ENCODE data around the gene IFNAR1.
A peak's percentile ranks its signal among the peaks of the same experiment; 100 is the strongest.
"Not testable (repeated sequence)": the region's sequence is repeated elsewhere in the genome, so short reads cannot be mapped to it uniquely, and the experiment has no call there.

The IFNAR1 gene

DNA sequence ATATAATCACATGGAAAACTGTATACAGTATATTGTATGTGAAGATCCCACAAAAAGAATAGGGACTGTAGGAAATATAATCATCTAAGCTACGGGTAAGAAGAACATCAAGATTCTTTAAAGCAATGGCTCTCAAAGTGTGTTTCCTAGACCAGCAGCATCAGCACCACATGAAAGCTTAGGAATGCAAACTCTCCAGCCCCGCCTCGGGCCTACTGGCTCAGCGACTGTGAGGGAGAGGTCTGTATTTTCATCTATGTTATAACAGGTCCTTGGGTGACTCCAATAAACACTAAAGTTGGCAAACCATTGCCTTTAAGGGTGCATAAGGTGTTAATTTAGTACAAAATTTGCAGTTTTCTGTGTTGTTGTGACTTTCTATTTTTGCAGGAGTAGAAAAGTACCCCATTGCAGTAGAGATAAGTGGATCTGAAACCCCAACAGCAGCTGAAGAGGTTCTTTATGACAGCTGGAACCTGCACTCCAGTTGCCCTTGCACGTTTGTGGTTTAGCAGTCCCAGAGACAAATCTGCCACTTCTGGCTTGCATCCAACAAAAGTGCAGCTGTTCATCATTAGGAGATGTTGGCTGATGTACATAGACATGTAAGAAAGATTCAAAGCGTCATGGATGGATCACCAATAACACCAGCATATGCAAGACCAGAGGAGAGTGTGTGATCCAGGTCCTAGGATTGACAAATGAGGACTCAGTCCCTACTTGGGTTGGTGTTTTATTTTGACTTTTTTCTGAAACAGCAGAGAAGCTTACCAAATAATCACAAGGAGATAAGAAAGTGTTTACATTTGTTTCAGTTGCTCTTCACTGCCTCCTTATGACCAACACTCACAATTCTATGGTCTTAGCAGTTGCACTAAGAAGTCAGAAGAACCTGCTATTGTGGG, 15.9 kb upstream of the IFNAR1 start:
- no peak for DNase-seq (ENCODE audit: low spot score)

DNA sequence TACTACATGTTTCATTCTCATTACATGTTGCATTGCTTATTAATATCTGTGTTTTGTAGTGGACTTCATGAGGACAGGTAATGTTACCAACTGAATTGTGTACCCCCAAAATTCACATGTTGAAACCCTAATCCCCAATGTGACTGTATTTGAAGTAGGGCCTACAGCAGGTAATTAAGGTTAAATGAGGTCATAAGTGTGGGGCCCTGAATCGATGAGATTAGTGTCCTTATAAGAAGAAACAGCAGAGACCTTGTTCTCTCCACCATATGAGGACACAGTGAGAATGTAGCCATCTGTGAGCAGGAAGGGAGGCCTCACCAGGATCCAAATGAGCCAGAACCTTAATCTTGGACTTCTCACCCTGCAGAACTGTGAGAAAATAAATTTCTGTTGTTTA, 15.0 kb upstream of the IFNAR1 start:
- DNase-seq (ENCODE audit: low spot score): no peak

DNA sequence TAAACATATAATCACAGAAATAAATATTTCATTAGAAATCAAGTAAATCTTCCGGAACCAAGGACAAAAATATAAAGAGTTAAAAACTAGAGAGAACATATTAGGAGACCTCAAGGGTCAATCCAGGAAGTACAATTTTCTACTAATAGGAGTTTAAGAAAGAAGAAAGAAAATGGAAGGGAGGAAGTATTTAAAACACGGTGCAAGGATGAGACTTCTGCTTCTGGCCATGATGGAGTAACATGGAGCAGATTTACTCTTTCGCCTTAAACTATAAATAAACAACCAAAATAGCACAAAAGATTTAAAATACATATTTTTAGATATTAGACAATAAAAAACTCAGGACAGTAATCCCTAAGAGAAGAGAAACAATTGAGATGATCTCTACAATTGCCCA, 12.6 kb upstream of the IFNAR1 start:
- DNase-seq (ENCODE audit: low spot score): no peak

DNA sequence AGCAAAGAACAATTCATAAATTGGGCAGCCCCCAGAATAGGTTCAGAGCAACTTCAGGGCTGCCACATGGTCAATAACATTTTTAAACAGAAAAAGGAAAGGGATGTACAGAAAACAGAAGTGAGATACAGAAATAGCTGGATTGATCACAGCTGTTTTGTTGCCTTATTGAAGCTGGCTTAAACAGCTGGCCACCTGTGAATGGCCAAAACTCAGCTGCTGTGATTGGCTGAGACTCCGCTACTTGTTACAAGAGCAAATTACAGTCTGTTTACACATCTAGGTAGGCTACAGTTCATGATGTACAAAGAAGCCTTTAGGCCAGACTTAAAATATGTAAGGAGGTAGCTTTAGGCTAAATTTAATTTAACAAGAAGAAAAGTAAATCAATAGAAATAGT, 11.6 kb upstream of the IFNAR1 start:
- no peak for DNase-seq (ENCODE audit: low spot score)

DNA sequence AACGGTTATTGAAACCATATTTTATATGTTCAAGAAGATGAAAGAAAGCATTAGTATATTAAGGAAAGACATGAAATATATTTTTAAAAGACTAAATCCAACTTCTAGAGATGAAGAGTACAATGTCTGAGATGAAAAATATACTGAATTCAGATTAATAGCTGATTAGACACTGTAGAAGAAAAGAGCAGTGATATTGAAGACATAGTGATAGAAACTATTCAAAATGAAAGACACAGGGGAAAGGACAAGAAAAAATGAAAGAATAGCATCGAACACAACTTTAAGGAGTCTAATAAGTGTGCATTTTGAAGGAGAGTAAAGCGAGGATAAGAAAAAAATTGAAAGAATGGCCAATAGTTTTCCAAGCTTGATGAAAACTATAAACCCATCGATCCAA, 11.2 kb upstream of the IFNAR1 start:
- DNase-seq (ENCODE audit: low spot score): no peak

DNA sequence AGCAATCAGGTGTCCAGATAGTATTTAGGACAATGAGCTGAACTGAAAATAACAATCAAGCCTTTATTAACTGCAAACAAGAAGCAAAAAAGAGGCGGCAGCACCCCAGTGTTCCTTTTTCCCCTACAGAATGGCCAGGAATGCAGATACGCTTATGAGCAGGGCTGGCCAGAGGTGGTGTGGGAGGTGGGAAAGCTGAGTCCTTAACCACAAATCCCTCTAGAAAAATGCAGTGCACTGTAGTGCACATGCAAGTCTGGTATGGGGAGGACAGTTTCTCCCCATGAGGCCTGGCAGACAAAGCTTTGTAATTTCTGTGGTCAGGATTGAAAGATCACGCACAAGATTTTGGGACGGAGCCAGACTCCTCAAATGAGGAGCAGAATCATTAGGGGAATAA, 10.7 kb upstream of the IFNAR1 start:
- DNase-seq (ENCODE audit: low spot score): no peak

DNA sequence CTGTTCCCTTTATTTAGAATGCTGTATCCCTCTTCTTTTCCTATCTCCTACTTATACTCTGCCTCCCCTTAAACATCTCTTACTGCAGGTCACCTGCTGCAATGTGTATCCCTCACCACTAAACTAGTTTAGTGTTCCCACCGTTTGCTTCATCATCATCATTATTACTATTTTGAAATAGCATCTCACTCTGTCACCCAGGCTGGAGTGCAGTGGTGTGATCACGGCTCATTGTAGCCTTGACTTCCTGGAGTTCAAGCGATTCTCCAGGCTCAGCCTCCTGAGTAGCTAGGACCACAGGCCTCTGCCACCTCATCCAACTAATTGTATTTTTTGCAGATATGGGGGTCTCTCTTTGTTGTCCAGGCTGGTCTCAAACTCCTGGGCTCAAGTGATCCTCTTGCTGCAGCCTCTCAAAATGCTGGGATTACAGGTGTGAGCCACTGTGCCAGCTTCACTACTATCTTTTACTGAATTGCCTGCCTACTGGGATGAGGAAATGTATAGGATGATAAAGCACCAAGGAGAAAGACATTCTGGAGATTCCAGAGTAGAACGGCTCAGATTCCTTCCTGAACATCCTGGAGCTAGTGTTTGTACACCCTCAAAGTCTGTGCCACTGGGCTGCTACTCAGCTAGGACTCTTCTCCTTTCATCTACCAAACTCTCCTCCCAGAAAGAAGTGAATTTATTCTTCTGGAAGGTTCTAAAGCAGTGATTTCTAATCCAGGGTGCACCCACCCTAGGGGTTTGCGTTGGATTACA, 8.6 kb upstream of the IFNAR1 start:
- DNase-seq (ENCODE audit: low spot score): no peak

DNA sequence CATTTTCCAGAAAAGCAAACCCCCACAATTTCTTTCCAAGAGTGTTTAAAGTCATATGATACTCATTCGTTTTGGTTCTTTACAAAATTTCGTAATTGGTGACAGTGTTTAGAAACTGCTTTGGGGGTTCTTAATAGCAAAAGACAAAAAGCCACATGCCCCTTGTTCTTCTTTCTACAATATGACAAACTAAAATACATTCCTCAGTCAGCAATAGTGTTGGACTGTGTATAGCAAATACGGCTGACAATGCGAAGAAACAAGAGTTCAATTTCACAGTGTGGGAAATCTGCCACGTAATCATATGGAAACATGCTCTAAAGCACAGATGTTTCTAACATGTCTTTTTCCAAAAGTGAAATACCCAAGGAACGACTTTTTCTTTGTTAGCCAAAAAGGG, 7.6 kb upstream of the IFNAR1 start:
- no peak for DNase-seq (ENCODE audit: low spot score)

DNA sequence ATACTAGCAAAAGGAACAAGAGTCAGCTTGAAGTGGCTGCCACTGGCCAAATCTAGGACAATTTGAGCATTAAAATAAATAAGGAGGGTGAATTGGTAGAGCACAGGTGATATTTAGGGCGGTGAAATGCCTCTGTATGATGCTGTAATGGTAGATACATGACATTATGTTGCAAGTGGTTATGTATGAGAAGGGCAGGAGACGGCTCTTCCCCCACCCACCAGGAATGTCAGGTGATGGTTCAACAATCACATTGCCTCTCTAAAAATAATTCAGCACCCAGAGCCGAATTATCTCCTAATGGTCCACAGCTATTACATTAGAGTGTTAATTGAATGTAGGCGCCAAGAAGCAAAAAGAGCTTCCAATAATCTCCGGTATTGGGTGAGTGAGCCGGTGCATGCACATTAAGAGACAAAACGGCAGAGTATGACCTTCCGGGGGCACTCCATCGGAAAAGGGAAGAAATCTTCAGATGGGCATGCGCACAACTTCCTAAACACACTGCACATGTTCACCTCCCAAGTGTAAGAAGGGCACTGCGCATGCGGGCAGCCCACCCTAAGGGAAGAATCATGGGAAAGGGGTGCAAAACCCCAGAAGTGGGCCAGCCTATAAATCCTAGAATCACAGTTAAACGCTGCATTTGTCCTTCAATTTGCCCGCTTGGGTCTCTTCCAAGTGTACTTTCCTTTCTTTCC, 6.8 kb upstream of the IFNAR1 start:
- no peak for DNase-seq (ENCODE audit: low spot score)

DNA sequence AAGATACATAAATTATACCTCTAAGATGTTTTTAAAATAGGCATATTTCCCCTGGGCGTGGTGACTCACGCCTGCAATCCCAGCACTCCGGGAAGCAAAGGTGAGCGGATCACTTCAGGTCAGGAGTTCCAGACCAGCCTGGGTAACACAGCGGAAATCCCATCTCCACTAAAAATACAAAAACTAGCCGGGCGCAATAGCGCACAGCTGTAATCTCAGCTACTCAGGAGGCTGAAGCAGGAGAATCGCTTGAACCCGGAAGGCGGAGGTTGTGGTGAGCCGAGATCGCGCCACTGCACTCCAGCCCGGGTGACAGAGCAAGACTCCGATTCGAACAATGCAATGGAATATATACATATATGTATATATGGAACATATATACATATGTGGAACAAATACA, 3.8 kb upstream of the IFNAR1 start:
- DNase-seq (ENCODE audit: low spot score): not testable (repeated sequence)

DNA sequence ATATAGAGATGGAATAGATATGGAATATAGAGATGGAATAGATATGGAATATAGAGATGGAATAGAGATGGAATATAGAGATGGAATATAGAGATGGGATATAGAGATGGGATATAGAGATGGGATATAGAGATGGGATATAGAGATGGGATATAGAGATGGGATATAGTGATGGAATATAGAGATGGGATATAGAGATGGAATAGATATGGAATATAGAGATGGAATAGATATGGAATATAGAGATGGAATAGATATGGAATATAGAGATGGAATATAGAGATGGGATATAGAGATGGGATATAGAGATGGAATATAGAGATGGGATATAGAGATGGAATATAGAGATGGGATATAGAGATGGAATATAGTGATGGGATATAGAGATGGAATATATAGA, 1.2 kb upstream of the IFNAR1 start:
- DNase-seq (ENCODE audit: low spot score): not testable (repeated sequence)

DNA sequence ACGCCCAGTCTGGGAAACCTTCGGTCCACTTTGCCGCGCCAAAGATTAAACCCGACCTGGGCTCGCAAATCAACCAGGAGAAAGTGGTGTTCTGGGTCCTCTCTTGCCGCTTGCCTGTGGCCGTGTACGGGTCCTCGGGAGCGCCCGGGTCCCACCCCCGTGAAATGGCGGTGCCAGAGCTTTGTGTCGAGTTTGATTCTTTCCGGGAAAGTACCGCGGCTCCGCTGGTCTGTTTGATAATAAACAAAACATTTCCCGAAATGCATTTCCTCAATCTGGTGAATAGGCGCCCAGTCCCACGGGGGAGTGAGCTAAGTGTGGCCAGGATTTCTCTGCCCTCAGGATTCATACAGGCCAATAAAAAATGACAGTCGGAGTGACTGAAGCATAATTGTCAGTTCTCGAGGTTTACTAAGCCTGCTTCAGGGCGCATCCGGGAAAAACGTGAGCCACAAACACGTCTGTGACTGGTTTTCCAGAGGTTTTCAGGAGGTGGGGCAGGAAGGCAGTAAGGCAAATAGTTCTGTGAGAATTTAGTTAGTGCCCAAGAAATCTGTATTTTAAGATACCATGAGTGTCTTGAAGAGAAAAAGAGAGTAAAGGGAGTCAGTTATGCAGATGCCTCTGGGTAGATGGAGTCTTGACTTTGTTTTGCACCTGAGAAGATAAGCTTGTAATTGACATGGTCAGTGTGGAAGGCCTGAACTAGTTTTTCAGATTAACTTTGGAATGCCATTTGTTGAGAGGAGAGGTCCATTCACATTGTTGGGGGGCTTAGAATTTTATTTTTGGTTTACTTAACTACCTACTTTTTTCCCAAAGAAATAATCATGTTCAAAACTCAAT, 675 bp downstream of the IFNAR1 start:
- DNase-seq (ENCODE audit: low spot score): peak; percentile 68

DNA sequence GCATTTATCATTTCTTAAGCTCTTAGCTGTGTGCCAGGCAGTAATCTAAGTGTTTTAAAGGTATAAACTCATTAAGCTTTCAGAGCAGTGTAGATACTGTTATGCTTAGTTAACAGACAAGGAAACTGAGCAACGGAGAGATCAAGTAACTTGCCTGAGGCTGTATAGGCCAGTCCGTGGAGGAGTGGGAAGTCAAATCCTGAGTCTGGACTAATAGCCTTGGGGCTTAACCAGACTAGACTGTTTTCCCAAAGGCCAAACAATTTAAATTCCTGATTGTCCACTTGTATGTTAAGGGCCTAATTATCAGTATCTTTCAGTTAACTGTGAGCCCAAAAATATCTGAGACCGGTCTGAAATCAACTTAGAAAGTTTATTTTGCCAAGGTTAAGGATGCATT, 2.6 kb downstream of the IFNAR1 start:
- DNase-seq (ENCODE audit: low spot score): no peak

DNA sequence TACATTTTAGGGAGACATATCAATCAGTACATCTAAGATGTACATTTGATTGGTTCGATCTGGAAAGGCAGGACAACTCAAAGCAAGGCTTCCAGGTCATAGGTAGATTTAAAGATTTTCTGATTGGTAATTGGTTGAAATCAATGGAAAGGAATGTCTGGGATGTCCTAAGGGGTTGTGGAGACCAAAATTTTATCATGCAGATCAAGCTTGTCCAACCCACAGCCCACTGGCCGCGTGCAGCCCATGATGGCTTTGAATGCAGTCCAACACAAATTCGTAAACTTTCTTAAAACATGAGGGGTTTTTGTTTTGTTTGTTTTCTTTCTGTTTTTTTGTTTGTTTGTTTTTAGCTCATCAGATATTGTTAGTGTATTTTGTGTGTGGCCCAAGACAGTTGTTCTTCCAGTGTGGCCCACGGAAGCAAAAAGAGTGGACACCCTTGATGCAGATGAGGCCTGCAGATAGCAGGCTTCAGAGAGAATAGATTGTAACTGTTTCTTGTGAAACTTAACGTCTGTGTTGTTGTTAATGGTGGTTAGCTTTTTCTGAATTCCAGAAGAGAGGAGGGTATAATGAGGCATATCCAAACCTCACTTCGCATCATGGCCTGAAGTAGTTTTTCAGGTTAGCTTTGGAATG, 3.1 kb downstream of the IFNAR1 start:
- no peak for DNase-seq (ENCODE audit: low spot score)

DNA sequence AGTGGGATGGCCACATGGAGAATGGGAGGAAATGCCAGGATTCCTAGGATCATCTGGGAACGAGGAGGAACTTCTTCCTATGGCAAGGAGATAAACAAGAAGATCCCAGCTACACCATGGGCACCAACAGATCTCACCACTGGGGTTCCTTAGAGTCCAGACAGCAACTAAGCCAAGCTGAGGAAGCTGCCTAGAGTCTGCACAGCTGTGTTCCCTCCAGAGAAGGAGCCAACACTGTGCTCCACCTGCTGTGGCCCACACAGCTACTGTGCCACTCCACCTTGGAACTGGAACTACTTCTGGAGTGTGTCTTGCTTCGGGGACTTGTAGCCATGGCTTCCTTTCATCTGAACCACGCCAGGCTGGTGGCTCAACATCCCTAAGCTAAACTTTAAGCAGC, 6.0 kb downstream of the IFNAR1 start:
- no peak for DNase-seq (ENCODE audit: low spot score)

DNA sequence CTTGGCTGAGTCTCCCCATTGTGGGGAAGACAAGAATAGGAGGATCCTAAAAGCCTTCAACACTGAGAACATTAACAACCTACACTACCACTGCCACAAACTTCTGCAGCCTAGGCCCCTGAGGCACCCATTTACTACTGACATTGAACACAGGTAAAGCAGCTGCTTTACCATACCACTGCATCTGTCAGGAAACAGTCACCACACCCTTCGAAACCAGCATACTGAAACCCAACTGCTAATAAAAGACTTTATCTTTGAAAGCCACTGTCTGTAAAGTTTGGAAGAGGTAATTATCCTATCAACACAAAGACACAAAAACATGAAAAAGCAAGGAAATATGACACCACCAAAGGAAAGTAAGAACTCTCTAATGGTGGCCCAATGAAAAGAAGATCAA, 7.4 kb downstream of the IFNAR1 start:
- DNase-seq (ENCODE audit: low spot score): no peak

DNA sequence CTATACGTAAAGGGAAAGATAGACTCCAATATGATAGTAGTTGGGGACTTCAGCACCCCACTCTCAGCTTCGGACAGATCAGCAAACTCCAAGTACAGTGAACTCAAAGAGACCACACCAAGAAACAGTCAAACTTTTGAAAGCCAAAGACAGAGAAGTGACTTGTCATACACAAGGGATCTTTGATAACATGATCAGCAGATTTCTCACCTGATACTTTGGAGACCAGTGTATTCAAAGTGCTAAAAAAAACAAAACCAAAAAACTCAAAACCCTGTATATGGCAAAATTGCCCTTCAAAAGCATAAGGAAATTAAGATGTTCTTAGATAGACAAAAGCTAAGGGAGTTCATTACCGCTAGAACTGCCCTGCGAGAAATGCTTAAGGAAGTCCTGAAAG, 9.4 kb downstream of the IFNAR1 start:
- no peak for DNase-seq (ENCODE audit: low spot score)

DNA sequence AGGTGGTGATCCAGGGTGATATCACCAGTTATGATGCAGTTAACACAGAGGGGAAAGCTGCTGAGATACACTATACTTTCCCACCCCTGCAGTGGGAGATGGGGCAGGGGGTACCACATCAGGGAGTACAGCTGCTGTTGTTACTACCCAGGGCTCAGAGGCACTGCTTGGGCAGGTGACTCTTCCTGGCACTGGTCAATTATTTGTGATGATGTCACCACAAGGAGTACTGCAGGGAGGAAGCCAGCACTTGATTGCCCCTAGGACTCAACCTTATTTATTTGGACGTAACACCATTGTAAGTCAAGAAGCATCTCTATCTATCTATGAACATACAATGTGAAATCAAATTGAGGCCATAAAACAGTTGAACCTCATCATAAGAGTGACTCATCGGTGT, 10.1 kb downstream of the IFNAR1 start:
- no peak for DNase-seq (ENCODE audit: low spot score)

DNA sequence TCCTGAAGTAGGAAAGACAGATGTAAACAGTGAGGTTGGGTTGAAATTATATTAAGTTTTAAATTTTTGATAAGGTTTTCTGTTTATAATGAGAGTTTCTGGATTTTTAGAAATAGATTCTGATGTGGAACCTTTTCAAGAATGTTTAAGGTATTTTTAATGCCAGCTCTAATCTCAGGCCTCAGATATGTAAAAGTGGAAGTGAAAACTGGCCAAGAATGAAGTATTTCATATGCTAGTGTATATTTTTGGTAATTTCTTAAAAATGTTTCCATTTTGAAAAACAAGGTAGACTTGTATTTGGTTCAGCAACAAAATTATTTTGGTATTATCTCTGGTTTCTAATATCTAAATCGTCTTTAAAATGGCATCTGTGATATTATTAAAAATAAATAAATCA, 14.4 kb downstream of the IFNAR1 start:
- DNase-seq (ENCODE audit: low spot score): no peak

DNA sequence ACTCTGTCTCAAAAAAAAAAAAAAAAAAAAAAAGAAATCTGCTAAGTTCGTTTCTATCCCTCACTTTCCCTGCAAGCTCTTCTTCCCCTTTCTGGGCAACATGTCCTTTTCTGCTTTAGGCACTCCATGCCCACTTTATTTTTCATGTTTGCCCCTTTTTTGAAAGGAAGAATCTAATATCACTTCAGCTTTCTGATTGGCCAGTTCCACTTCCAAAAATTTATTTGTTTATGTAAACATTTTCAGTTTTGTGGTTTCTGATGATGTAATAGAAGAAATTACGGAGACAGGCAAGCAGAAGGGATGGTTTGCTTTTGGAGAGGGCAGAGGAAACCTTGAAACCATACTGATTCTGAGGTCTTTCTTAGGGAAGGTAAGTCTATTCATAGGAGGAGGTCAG, 15.1 kb downstream of the IFNAR1 start:
- DNase-seq (ENCODE audit: low spot score): no peak

DNA sequence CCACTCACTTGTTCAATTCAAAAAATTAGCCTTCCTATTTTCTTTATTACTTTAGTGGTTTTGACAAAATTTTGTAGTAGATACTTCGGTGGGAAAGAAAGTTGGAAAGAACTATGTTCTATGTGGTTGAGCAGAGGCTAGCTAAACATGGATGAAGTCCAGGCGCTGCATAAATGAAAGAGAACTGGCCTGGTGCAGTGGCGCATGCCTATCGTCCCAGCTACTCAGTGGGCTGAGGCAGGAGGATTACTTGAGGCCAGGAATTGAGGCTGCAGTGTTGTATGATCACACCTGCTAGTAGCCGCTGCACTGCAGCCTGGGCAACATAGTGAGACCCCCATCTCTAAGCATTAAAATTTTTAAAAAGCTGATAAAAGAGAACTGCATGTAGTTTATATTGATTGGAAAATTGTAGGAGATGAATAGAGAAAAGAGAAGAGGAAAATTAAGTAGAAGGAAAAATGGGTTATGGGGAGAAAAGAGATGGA, 21.0 kb downstream of the IFNAR1 start:
- DNase-seq (ENCODE audit: low spot score): no peak
